CD4-positive, alpha-beta T cell treated with Interleukin-4 for 4 hours (primary cell): Measurements from ENCODE around the gene OR5F1.

Source experiments
- DNase-seq: peaks from one replicate; pipeline ENCODE4 v3.0.0-alpha.2; 2020

OR5F1 gene

DNA sequence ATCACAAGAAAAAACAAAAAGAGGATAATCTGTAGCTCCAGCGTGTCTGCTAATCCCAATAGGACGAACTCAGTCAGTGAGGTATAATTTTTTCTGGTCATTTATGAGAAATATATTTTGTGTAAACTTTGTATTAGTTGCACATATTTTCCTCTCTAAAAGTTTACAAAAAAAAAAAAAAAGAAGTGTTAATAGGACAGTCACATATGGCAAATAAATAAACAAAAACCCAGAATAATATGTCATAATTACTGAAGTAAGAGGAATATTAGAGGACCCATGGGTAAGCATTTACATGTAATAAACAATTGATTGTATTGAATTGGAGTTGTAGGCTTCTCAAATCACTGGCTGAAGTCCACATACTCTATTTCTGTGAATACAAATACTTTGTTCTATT lies at the start of gene OR5F1:
OR5F1 (minus strand) TSS at position 101 of the 400 bp plus-strand sequence; CDS start at position 101, 0 bp downstream.
- no peak for DNase-seq

DNA sequence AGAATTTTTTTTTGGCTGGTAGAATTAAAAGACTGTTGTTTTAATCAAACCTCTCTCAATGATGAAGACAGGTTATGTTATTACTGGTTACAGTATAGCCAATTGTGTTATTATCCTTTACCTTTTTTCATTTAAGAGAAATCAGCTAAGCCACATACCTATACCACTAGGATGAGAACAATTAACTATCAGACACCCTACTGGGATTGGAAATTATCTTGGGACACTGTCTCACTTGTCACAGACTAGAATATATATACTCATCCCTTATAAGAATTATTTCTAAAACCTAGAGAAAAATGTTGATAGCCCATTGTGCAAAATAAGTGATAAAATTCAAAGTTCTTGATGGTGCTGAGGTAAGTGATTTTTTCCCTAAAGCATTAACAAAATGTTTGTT lies 32.9 kb upstream of the OR5F1 start, which contains the start of gene OR5AS1:
OR5AS1 (plus strand) TSS at position 301 of the 400 bp plus-strand sequence. CDS start 2,765 bp downstream, outside the sequence.
- DNase-seq = no peak

DNA sequence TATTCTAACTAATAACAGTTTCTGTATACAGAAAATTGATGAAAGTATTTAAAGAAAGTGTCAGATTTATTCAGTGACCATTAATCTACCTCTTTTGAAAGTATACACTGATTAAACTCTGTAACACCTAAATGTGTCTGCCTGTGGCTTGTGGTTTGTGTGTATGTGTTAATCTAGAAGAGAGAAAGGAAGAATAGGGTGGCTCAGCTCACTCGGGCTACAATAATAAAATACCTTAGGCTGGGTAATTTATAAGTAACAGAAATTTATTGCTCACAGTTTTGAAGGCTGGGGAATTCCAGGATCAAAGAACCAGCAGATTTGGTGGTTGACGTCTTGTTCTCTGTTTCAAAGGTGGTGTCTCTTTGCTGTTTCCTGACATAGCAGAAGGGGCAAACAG lies 19.4 kb upstream of the OR5F1 start:
- DNase-seq = no peak

DNA sequence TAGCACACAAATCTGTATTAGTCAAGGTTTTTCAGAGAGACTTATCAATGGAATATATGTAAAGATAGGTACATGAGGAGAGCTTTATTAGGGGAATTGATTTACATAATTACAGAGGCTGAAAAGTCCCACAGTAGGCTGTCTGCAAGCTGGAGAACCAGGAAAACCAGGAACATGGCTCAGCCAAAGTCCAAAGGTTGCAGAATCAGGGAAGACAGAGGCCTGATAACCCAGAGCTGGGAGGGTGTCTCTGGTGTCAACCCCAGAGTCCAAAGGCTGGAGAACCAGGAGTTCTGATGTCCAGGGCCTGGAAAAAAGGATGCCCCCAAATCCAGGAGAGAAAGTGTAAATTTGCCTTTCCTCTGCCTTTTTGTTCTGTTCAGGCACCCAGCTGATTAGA lies 16.3 kb upstream of the OR5F1 start:
- DNase-seq = no peak

DNA sequence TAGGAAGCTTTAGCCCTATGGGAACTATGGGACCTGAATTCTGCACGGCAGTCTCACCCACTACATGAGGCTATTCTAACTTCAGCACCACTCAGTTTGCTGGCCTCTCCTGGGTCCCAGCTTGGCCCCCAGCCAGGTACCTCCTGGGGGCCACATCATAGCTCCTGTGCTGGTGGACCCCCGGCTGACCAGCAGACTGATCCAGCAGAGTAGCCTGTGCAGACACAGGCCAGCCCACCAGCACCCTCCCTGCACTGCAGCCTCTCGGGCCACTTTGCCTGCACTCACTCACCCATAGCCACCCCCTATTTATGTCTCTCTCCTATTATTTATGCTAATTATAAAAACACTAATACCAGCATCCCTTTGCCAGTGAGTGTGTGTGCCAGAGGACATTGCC lies 23.5 kb downstream of the OR5F1 start:
- no peak for DNase-seq

DNA sequence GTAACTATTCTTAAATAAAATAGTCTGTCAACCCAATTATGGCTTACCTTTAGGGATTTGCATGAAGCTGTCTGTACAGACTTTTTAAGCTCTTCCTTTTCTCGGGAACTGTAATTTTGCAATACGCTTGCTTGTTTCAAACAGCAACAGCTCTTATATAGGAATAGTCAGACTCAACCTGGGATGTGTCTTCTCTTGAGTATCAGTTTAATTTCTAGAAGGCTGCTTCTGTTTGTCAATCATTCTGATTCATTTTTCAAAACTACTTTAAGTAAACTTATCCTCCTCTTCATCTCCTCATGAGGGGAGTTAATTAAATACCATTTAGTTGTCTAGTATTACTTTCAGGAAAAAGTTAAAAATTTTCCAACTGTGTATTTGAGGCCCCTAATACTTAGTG lies 24.6 kb downstream of the OR5F1 start, which contains the start of gene OR10AG1:
OR10AG1 (minus strand) TSS at position 101 of the 400 bp plus-strand sequence; CDS start at position 63, 38 bp downstream.
- no peak for DNase-seq

DNA sequence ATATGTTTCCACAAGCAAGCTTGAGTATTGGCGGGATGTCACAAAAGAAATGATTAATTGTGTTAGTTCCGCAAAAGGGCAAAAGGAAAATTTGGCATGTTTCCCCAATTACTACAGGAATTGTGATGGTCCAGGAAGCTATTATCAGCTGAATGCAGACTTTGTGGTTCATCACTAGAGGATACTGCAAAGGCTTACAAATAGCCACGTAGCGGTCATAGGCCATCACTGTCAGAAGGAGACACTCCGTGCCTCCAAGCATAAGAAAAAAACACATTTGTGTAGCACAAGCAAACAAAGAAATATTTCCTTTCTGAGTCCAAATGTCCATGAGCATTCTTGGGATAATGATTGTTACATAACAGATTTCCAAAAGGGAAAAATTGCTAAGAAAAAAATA lies 26.5 kb downstream of the OR5F1 start:
- no peak for DNase-seq

DNA sequence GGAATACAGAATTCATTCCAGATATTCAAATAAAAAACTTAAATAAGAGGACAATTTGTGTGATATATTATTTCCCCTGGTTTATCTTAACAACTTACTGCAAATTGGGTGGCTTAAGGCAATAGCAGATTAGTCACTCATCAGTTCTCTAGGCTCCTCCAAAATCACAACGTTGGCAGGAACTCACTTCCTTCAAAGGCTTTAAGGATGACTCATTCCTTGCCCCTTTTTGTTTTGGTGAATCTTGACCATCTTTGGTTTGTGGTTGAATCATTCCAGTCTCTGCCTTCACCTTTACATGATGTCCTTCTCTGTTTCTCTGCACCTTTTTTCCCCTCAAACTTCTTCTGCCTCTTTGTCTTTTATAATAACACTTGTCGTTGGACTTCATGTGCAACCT lies 28.0 kb downstream of the OR5F1 start:
- DNase-seq = no peak

DNA sequence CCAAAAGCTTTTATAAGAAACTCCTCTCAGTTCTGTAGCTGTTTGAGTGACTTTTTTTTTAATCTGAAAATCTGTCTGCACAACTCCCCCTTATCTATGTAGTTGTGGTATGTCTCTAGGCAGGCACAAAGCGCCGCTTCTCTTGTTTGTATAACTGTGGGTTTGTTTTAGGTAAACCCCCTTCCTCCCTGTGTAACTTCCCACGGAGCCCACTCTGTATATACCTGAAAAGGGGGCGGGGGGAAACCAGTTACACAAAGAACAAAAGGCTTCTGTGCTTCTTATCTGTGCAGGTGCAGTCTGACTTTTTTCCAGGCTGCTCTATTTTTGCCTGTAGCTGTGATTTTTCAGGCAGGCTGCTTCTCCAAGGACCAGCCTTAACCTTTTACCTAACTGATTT lies 37.9 kb downstream of the OR5F1 start:
- DNase-seq = no peak

DNA sequence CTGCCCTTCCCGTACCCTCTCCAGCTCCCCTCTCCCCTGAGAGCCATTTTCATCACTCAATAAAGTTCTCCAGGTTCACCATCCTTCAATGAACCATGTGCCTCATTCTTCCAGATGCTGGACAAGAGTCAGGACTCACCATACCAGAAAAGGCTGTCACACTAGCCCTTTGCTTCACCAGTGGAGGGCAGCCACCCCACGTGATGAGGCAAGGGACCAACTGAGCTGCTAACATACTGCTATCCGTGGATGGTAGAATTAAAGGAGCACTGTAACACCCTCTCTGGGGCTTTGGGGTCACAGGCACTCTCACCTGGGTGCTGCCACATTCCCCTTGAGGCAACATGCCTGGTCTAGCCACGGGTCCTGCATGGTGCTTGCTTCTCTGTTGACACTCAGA lies 45.1 kb downstream of the OR5F1 start:
- no peak for DNase-seq
